ENCODE results near the gene ENG. TPM values are rescaled to one million over a fixed set of nuclear protein-coding genes. Genes with fewer than 3 reads are reported as not detected.
A peak's percentile ranks its signal among the peaks of the same experiment; 100 is the strongest.
"Not testable (repeated sequence)": the region's sequence is repeated elsewhere in the genome, so short reads cannot be mapped to it uniquely, and the experiment has no call there.

The ENG gene
- total and polyA plus RNA-seq, 4 donors = 46.1 to 538 (median 265) TPM

DNA sequence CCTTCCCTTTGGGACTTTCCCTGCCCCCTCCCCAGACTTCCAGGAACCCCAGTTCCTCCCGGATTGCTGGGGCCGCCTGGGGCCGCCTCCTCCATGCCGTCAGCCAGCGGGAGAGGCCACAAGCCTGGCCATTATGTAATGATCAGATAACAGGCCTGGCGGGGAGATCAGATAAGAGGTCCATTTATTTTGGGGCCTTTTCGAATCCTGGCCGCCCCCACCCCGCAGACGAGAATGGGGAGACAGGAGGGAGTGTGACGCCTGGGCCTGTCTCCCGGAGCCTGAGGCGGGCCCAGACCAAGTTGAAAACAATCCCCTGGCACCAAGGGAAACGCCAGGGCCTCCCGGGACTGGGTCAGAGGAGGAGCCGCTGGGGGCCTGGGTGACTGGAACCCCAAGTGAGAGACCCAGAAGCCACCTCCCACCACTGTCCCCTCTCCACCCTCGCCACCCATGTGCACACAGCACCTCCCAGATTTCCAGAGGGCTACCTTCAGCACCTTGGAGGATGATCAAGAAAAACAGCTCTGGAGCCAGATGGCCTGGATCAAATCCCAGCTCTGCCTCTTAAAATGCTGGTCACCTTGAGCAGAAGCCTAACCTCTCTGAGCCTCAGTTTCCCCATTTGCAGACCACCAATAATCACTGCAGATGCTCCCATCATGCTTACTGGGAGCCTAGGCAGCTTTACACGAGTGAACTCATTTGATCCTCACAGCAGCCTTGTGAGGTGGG, 7.8 kb downstream of the ENG start:
- Histone ChIP-seq H3K9me3 (ENCODE audit: control insufficient read depth, low read length) (no peaks in the 10 kb centered on the region), H3K27me3 (ENCODE audit: control insufficient read depth in 1 of 2, insufficient read depth in 2 of 2, low read length in 1 of 2) (no peaks in the 10 kb centered on the region), H3K27ac (ENCODE audit: low read depth in 1 of 2, low read length in 2 of 2) (peak overlapping the region; percentile 47 to 96), H3K36me3 (ENCODE audit: control insufficient read depth in 1 of 2, insufficient read depth in 2 of 2, low read length in 1 of 2) (no peaks in the 10 kb centered on the region), H3K4me3 (ENCODE audit: low read length in 2 of 2) (no peak overlapping the region), H3K4me1 (ENCODE audit: control insufficient read depth in 1 of 2, insufficient read depth in 2 of 2, low read length in 2 of 2) (peaks cover 0 to 5% of the 10 kb centered on the region in 2 donors)
- DNase-seq (peak; percentile 88 to 89), ATAC-seq (ENCODE audit: low FRiP score) (peak; percentile 83)
- WGBS, 2 donors = 3 to 7% methylated on average over 18 of the region's 18 CpGs
- intact Hi-C loops (cut with DNase I) = no loop called here

DNA sequence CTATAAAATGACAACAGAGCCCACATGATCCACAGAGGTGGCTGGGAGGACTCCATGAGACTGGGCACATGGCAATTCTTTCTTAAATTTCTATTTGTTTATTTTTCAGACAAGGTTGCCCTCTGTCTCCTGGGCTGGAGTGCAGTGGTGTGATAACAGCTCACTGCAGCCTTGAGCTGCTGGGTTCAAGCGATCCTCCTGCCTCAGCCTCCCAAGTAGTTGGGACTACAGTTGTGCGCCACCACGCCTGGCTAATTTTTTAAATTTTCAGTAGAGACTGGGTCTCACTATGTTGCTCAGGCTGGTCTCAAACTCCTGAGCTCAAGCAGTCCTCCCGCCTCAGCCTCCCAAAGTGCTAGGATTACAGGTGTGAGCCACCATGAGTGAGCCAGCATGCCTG, 8.8 kb downstream of the ENG start:
- ATAC-seq (ENCODE audit: low FRiP score); H3K36me3 ChIP-seq (ENCODE audit: control insufficient read depth in 1 of 2, insufficient read depth in 2 of 2, low read length in 1 of 2); H3K9me3 ChIP-seq (ENCODE audit: control insufficient read depth, low read length); H3K27me3 ChIP-seq (ENCODE audit: control insufficient read depth in 1 of 2, insufficient read depth in 2 of 2, low read length in 1 of 2); DNase-seq; H3K4me1 ChIP-seq (ENCODE audit: control insufficient read depth in 1 of 2, insufficient read depth in 2 of 2, low read length in 2 of 2); H3K4me3 ChIP-seq (ENCODE audit: low read length in 2 of 2); intact Hi-C loops (cut with DNase I): not testable (repeated sequence)
- 96 to 98% methylated on average over 4 of the region's 4 CpGs for WGBS, 2 donors
- peak overlapping the region; percentile 74 to 96 for H3K27ac ChIP-seq (ENCODE audit: low read depth in 1 of 2, low read length in 2 of 2)

DNA sequence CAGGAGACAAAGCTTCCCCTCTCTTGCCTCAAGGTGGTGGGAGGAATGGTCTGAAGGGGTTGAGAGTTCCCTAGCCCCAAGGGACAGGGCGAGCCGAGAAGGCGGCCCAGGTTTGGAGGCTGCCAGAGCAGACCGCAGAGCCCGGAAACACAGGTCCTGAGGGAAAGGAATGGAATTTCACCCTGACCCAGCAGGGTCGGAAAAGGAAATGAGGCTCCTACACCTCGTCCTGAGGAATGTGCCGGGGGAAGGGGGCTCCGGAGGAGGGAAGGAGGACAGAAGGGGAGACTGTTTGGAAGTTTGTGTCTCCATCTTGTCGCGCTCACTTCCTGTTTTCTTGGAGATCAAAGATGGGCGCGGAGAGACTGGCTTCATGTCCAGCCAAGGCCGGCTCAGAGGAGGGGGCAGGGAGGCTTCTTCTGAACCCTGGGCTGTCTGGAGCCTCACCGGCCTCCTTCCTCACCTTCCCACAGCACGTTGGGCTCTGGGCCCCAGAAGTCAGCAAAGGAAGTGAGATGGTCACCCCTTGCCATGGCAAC, 9.6 kb downstream of the ENG start:
- 13 to 20% methylated on average over 16 of the region's 16 CpGs for WGBS, 2 donors
- ATAC-seq (ENCODE audit: low FRiP score) (no peak), DNase-seq (peak in 1 of 2 donors; percentile 74)
- Histone ChIP-seq H3K27ac (ENCODE audit: low read depth in 1 of 2, low read length in 2 of 2) (peak overlapping the region; percentile 74 to 96), H3K4me1 (ENCODE audit: control insufficient read depth in 1 of 2, insufficient read depth in 2 of 2, low read length in 2 of 2) (peaks cover 0 to 5% of the 10 kb centered on the region in 2 donors), H3K36me3 (ENCODE audit: control insufficient read depth in 1 of 2, insufficient read depth in 2 of 2, low read length in 1 of 2) (no peaks in the 10 kb centered on the region), H3K4me3 (ENCODE audit: low read length in 2 of 2) (no peak overlapping the region), H3K27me3 (ENCODE audit: control insufficient read depth in 1 of 2, insufficient read depth in 2 of 2, low read length in 1 of 2) (no peaks in the 10 kb centered on the region), H3K9me3 (ENCODE audit: control insufficient read depth, low read length) (no peaks in the 10 kb centered on the region)
- intact Hi-C loops (cut with DNase I) = no loop called here

DNA sequence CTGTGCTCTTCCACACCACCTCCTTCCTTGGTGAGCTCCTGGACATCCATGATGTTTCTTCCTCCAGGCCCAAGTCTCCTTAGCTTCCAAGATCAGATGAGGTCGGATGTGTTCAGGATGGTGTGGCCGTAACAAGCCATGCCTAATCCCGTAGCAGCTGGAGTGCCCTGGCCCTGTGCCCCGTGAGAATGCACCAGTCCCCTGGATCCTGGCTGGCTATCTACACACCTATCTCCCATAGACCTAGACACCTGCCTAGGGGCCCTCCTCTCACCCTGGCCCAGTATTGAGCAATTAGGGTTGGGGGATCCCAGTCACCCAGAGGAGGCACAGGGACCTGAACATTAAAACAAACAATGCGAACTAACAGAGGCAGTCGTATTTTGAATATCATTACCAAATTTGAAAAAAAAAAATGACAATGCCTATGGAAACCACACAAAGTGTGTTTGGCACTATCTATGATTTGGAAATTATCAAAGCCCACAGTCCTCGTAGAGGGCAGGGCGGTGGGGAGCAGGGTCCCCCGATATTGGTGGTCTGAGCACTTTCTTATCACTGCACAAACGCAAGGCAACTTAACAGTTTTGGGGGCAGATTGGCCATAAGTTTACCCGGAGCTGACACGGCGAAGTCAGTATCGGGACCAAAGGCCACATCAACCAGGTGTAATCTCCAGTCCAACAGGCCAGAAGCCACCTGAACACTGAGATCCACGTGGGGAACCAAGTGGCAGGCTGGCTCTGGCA, 13.2 kb downstream of the ENG start:
- intact Hi-C loops (cut with DNase I) = no loop called here
- 68 to 73% methylated on average over 15 of the region's 15 CpGs for WGBS, 2 donors
- ATAC-seq (ENCODE audit: low FRiP score) (no peak), DNase-seq (no peak)
- Histone ChIP-seq H3K9me3 (ENCODE audit: control insufficient read depth, low read length) (no peaks in the 10 kb centered on the region), H3K4me1 (ENCODE audit: control insufficient read depth in 1 of 2, insufficient read depth in 2 of 2, low read length in 2 of 2) (peaks cover 3 to 5% of the 10 kb centered on the region in 2 donors), H3K36me3 (ENCODE audit: control insufficient read depth in 1 of 2, insufficient read depth in 2 of 2, low read length in 1 of 2) (no peaks in the 10 kb centered on the region), H3K4me3 (ENCODE audit: low read length in 2 of 2) (no peak overlapping the region), H3K27me3 (ENCODE audit: control insufficient read depth in 1 of 2, insufficient read depth in 2 of 2, low read length in 1 of 2) (no peaks in the 10 kb centered on the region), H3K27ac (ENCODE audit: low read depth in 1 of 2, low read length in 2 of 2) (peak overlapping the region in 1 of 2 donors; percentile 20)

DNA sequence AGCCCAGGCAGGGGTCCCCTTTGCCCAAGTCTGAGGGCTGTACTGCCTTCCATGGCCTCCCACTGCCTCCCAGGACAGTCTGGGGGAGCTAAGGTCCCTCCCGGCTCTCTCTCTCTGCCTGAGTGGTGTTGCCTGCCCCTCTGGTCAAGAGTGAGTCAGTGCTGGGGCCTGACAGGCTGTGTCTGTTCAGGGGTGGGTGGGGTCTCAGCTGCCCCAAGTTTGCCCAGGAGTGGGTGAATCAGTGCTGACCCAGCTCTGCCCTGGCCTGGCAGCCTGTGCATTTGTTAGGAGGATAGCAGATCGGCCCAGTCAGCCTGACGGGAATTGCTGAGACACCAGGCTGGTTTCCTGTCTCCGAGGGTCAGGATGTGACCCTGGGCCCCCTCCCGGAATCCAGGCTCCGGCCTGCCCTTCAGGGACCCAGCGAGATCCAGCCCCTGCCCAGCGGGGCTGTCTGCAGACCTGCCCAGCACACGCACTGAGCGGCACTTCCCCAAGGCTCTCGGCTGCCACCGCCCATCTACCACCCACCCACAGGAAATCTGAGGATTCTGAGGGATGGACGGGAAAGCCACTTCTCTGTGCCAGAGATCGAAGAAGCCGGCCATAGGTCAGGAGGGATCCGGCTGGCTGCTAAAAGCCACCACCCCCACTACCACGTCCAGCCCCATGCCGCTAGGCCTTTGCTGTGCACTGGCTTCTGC, 15.9 kb downstream of the ENG start:
- Histone ChIP-seq H3K27ac (ENCODE audit: low read depth in 1 of 2, low read length in 2 of 2) (peak overlapping the region; percentile 20 to 93), H3K4me1 (ENCODE audit: control insufficient read depth in 1 of 2, insufficient read depth in 2 of 2, low read length in 2 of 2) (peaks cover 0 to 3% of the 10 kb centered on the region in 2 donors), H3K27me3 (ENCODE audit: control insufficient read depth in 1 of 2, insufficient read depth in 2 of 2, low read length in 1 of 2) (no peaks in the 10 kb centered on the region), H3K36me3 (ENCODE audit: control insufficient read depth in 1 of 2, insufficient read depth in 2 of 2, low read length in 1 of 2) (no peaks in the 10 kb centered on the region), H3K9me3 (ENCODE audit: control insufficient read depth, low read length) (no peaks in the 10 kb centered on the region), H3K4me3 (ENCODE audit: low read length in 2 of 2) (no peak overlapping the region)
- WGBS, 2 donors = 24 to 26% methylated on average over 18 of the region's 18 CpGs
- DNase-seq (peak; percentile 97 to 98), ATAC-seq (ENCODE audit: low FRiP score) (peak; percentile 88)
- intact Hi-C loops (cut with DNase I) = no loop called here

DNA sequence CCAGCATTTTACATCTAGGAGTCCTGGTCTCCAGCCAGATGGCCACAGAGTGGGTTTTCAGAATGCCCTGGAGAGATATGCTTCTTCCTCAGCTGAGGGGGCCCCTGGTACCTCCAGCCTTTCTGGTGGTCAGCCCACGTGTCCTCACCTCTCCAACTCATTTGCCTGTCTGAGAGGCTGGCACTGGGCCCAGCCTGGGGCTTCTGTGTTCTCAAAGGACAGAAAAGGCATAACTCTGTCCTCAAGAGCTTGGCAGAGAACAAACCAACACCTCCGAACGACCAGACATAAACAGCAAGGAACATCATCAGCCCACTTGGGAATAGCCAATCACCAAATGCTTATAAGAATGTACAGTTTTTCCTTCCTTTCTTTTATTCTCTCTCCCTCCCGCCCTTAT, 17.1 kb downstream of the ENG start:
- WGBS, 2 donors = 37 to 43% methylated on average over 4 of the region's 4 CpGs
- Histone ChIP-seq H3K36me3 (ENCODE audit: control insufficient read depth in 1 of 2, insufficient read depth in 2 of 2, low read length in 1 of 2) (no peaks in the 10 kb centered on the region), H3K27ac (ENCODE audit: low read depth in 1 of 2, low read length in 2 of 2) (peak overlapping the region in 1 of 2 donors; percentile 96), H3K9me3 (ENCODE audit: control insufficient read depth, low read length) (no peaks in the 10 kb centered on the region), H3K4me1 (ENCODE audit: control insufficient read depth in 1 of 2, insufficient read depth in 2 of 2, low read length in 2 of 2) (peaks cover 0 to 3% of the 10 kb centered on the region in 2 donors), H3K27me3 (ENCODE audit: control insufficient read depth in 1 of 2, insufficient read depth in 2 of 2, low read length in 1 of 2) (no peaks in the 10 kb centered on the region), H3K4me3 (ENCODE audit: low read length in 2 of 2) (no peak overlapping the region)
- intact Hi-C loops (cut with DNase I) = no loop called here
- DNase-seq = no peak
- no peak for ATAC-seq (ENCODE audit: low FRiP score)

DNA sequence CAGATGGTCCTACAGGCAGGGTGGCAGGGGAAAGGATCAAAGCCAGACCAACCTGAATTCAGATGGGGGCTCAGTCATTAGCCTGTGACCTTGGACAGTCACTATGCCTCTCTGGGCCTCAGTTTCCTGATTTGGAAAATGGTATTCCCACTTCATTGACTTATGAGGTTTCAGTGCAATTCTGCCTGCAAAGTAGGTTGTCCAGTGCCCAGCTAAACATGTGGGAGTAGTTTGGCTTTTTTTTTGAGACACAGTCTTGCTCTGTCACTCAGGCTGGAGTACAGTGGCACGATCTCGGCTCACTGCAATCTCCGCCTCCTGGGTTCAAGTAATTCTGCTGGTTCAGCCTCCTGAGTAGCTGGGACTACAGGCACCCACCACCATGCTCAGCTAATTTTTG, 17.9 kb downstream of the ENG start:
- H3K36me3 ChIP-seq (ENCODE audit: control insufficient read depth in 1 of 2, insufficient read depth in 2 of 2, low read length in 1 of 2); DNase-seq; ATAC-seq (ENCODE audit: low FRiP score); H3K4me1 ChIP-seq (ENCODE audit: control insufficient read depth in 1 of 2, insufficient read depth in 2 of 2, low read length in 2 of 2); intact Hi-C loops (cut with DNase I); H3K27me3 ChIP-seq (ENCODE audit: control insufficient read depth in 1 of 2, insufficient read depth in 2 of 2, low read length in 1 of 2); H3K4me3 ChIP-seq (ENCODE audit: low read length in 2 of 2); H3K9me3 ChIP-seq (ENCODE audit: control insufficient read depth, low read length): not testable (repeated sequence)
- WGBS, 2 donors = 12 to 17% methylated on average over 3 of the region's 3 CpGs
- peak overlapping the region; percentile 57 to 96 for H3K27ac ChIP-seq (ENCODE audit: low read depth in 1 of 2, low read length in 2 of 2)

DNA sequence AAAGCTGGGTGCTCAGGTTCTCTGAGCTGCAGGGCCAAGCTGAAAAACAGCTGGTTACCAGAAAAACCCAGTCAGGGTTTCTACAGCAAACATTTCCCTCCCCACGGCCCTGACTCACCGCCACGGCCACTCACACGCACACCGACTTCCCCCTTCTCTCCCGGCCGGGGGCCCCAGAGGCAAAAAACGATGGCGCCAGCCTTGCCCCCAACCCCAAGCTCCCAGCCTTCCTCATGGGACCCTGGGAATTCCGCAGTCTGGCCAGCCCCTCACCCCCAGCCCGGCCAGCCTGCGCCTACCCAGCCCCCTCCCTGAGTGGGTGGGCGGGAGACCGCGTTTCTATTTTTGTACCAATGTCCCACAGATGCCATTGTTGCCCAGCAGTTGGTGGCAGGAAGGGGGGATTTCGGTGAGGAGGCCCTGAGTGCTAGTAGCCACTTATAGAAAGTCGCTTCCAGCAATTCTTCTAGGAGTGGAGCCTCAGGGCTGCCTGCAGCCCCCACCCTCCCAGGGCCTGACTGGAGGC, 18.4 kb downstream of the ENG start:
- H3K4me1 ChIP-seq (ENCODE audit: control insufficient read depth in 1 of 2, insufficient read depth in 2 of 2, low read length in 2 of 2) = peaks cover 0 to 3% of the 10 kb centered on the region in 2 donors
- no peak overlapping the region for H3K4me3 ChIP-seq (ENCODE audit: low read length in 2 of 2)
- H3K27ac ChIP-seq (ENCODE audit: low read depth in 1 of 2, low read length in 2 of 2) = peak overlapping the region; percentile 57 to 96
- DNase-seq (peak; percentile 90 to 92), ATAC-seq (ENCODE audit: low FRiP score) (peak; percentile 38)
- H3K9me3 ChIP-seq (ENCODE audit: control insufficient read depth, low read length) = no peaks in the 10 kb centered on the region
- intact Hi-C loops (cut with DNase I) = no loop called here
- 1 to 3% methylated on average over 16 to 17 of the region's 17 CpGs for WGBS, 2 donors
- no peaks in the 10 kb centered on the region for H3K27me3 ChIP-seq (ENCODE audit: control insufficient read depth in 1 of 2, insufficient read depth in 2 of 2, low read length in 1 of 2)
- H3K36me3 ChIP-seq (ENCODE audit: control insufficient read depth in 1 of 2, insufficient read depth in 2 of 2, low read length in 1 of 2) = no peaks in the 10 kb centered on the region
